ENCODE results near the gene UXS1.

- TF ChIP-seq CTCF (IDR thresholded peaks at IDR 0.05; ENCODE audit: poor library complexity, severe bottlenecking) (no peak), SMC3 (conservative IDR thresholded peaks at IDR 0.05; ENCODE audit: poor library complexity) (no peak), REST (IDR thresholded peaks at IDR 0.05; ENCODE audit: borderline replicate concordance) (no peak)
These were observed 103.0 kb downstream of the UXS1 start for GRCh38 chr2:106090916-106091618.
